Cardiac septum (tissue), 1 donor: ENCODE data around the gene SLC39A5. TPM values are rescaled to one million over a fixed set of nuclear protein-coding genes. Genes with fewer than 3 reads are reported as not detected.

Source experiments
- DNase-seq: peaks from one replicate; pipeline ENCODE4 v3.0.0-alpha.2; 2020; ENCODE audit warnings: low spot score
- intact Hi-C: fragments of 100-400 bp; cut with DNase I; formaldehyde crosslinking; loops from one replicate; pipeline ENCODE4 v1.14.0; 2022
- total RNA-seq: library from RNA; stranded (reverse); fragmentation: NEBNext Ultra II Directional; extraction: Animal tissue kit (Norgen Biotek cat#: 25700); gene quantifications from one replicate; pipeline ENCODE4 v1.2.1, GENCODE V29; 2021
- donor health status: DM: no; HTN: no; CAD: no.

The SLC39A5 gene
- total RNA-seq, 1 donor from 2014 or later = not detected

DNA sequence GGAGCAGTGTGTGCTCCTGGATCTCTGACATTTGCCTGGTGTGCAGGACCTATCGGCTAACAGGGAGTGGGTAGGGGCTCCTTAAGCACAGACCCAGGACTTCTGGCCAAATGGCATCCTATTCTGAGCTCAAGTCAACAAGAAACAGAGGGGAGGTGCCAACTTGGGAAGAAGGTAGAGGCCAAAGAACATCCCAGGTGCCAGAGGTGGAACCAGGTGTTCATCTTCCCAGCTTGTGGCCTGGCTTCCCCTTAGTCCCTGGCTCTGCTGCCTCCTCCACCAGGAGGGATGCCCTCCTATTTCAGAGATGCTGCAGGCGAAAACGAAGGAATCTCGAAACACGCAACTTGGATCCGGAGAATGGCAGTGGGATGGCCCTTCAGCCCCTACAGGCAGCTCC is 6.2 kb downstream of the SLC39A5 start:
- intact Hi-C loops = no loop called here
- DNase-seq = no peak

DNA sequence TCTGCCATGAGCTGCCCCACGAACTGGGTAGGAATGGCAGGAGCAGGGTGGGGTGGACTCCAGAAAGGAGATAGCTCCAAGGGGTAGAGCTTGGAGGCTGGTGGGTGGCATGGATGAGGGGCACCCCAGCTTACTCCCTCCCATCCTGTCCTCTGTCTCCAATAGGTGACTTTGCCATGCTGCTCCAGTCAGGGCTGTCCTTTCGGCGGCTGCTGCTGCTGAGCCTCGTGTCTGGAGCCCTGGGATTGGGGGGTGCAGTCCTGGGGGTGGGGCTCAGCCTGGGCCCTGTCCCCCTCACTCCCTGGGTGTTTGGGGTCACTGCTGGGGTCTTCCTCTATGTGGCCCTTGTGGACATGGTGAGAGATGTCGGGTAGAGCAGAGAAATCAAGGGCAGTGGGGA is 7.1 kb downstream of the SLC39A5 start:
- no peak for DNase-seq
- intact Hi-C loops = no loop called here

DNA sequence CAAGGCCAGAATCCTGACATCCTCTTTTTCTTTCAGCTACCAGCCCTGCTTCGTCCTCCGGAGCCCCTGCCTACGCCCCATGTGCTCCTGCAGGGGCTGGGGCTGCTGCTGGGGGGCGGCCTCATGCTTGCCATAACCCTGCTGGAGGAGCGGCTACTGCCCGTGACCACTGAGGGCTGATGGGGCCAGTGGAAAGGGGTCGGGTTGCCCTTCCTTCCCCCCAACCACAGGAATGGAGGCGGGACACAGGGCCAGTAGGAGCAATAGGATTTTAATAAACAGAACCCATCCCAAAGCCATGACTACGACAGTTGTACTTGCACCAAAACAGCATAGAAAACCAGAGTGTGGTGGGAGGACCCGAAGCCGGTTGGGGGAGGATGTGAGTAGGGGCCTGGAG is 7.7 kb downstream of the SLC39A5 start:
- no peak for DNase-seq
- intact Hi-C loops = no loop called here

DNA sequence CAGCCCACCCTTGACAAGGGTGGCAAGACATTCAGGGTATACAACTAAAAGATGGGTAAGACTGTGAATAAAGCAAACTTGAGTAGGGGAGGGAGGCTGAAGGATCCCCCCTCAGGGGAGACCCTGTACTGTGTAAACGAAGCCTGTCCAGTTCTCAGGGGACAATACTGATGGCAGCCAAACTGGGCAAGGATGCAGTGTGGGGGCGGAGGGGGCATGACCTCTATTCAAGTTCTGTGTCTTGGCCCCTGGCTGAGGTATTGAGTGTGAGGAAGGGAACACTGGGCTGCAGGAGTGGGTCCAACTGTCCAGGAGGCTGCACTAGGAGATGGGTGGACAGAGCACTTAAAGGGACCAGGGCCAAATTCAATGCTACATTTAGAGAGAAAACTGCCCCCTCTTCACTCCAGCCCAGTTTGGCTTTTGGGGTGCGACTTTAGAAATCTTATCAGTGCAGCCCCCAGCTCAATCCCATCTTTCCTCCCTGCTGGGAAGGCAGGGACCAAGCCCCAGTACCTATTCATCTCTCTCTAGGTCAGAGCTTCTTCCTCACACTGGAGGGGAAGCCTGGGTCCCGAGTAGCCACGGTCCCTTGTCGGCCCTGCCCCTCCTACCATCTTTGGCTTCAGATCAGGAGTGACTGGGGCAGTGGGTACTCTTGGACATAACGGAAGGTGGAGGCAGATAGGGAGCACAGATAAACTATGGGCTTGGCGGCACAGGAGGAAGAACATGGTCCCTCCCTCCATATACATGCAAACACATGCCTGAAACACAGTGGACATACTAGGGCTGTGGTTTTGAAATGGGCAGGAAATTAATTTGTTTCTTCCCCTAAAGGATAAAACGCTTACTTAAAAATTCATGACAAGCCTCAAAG is 11.8 kb downstream of the SLC39A5 start:
- no peak for DNase-seq
- intact Hi-C loops = no loop called here

DNA sequence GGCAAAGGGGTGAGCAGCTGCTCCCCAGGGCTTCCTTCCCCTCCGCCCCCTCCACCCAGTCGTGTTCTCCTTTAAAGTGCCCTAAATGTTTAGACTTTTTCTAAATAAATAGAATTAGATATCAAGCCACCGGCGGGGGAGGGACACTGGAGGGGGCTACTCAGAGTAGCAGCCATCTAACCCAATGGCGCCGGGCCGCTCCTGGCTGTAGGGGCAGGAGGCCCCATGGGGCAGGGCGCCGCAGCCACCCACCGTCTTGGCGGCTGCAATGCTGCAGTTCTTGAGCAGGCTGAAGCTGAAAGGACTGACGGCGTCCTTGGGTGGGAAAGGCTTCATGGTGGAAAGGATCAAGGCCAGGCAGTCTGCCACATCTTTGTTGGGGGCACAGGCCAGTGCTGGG is 13.1 kb downstream of the SLC39A5 start:
- DNase-seq = no peak
- intact Hi-C loops = no loop called here

DNA sequence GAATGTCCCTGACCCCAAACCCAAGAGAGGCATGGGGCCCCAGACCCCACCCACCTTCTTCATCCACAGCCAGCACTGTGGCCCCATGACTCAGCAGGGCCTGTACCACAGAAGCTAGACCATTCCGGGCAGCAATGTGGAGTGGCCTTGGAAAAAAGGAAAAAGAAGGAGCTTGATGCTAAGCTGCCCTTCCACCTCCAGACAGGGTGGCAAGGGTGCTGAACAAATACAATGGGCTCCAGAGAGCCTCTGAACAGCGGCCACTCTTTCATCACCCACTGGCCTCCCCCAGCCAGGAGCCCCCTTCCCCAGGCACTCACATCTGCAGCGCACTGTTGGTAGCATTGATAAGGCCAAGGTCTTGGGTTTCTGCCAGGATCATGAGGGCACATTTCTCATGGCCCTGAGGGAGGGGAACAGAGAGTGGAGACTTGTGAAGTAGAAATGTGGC is 13.9 kb downstream of the SLC39A5 start:
- no peak for DNase-seq
- intact Hi-C loops = no loop called here

DNA sequence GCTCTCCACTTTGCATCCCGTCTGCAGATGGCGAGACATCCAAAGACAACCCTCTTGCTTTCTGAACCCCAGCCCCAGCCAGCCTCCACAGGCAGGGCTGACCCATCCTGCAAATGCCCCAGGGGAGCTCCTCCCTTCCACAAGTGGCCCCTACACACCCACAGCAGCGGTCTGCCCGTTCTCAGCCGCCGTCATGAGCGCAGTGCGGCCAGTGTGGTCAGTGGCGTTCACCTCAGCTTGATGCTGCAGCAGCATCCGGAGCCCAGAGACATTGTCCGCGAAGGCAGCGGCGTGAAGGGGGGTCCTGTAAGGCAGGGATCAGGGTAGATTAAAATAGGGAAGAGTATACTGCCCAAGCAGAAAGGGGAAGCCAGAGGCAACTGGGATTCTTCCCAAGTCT is 14.6 kb downstream of the SLC39A5 start:
- intact Hi-C loops = no loop called here
- DNase-seq = no peak

DNA sequence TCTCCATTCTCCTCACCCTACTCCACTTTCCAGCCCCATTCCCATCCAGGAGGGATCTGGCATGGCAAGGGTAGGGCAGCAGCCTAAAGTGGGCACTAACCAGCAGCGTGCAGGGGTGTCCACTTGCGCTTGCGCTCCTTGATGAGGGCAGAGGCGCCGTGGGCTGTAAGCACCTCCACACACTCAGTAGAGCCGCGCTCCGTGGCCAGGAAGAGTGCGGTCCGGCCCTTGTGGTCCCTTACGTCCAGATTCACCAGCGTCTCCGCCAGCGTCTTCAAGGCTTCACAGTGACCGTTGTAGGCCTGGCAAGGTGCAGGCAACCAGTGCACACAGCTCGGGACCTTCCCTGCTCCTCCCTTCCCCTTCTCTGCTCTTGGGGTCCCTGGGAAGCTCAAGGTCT is 18.1 kb downstream of the SLC39A5 start:
- intact Hi-C loops = no loop called here
- DNase-seq = no peak

DNA sequence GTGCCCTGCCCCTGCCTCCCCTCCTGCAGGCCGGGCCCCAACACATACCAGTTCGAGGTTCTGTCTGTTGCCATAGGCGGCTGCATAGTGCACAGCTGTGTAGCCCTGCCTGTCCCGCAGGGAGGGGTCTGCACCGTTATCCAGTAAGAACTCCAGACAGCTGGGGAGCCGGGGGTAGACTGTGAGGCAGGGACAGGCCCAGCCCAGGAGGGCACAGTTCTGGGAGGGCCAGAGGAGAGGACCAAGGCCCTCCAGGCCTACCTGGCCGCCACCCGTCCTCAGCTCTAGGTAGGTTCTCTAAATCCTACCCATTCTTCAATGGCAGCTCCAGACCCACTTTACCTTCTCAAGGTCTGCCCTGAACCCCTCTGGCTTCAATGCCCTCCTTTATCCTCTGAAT is 18.9 kb downstream of the SLC39A5 start:
- no peak for DNase-seq

DNA sequence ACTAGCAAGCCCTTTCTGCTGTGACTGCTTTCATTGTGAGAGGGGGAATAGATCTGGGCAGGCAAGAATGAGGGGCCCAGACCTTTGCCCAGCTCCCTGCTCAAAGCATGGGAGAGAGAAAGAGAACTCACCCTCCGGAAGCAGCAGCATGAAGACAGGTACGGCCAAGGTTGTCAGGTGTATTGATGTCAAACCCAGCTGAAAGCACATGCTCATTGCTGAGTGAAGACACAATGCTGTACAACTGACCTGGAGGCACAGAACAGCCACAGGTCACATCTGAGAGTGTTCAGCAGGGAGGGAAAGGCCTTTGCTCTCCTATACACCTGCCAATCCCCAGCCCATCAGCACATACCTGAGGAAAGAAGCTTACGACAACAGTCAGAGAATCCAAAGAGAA is 22.8 kb downstream of the SLC39A5 start:
- intact Hi-C loops = no loop called here

More for the DNA sequence above, 18.9 kb downstream of the SLC39A5 start:
- intact Hi-C loops = no loop called here

DNA sequence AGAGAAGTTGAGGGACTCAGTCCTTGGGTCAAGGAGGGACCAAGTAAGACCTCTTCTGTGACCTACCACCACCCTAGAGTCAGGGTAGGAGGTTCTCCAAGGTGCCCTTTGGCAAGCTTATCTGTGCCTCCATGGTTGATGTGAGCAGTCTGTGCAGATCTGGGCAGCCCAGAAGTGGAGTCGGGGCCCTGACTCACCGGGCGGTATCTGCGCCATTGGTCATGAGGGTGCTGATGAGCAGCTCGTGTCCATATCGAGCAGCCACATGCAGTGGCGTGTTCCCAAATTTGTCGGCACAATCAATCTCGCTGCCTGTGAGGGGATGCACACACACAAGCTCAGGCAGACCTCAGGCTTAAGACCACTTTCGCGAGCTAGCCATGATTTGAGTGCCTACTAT is 23.2 kb downstream of the SLC39A5 start:
- intact Hi-C loops = no loop called here

More for the DNA sequence above, 22.8 kb downstream of the SLC39A5 start:
- no peak for DNase-seq

DNA sequence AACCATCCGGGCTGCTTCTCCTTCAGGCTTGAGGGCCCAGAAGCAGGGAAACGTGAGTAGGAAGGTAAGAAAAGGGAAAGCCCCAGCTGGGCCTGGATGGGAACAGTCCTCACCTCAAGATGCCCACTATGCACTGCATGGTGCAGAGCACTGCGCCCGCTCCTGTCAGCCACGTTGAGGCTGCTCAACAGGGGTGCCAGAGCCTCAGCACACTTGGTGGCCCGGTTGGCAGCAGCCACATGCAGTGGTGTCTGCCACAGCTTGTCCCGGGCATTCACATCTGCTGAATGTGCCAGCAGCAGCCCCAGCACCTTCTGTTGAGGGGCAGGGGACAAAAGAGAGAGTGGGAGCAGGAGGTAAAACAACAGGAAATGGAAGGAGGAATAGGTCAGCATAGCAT is 25.8 kb downstream of the SLC39A5 start:
- intact Hi-C loops = loop anchor here (5.0 kb wide), 2 partner anchors 33 to 133 kb away; partner anchors contain the start of genes NABP2 and RNF41
- DNase-seq = no peak

More for the DNA sequence above, 23.2 kb downstream of the SLC39A5 start:
- no peak for DNase-seq

DNA sequence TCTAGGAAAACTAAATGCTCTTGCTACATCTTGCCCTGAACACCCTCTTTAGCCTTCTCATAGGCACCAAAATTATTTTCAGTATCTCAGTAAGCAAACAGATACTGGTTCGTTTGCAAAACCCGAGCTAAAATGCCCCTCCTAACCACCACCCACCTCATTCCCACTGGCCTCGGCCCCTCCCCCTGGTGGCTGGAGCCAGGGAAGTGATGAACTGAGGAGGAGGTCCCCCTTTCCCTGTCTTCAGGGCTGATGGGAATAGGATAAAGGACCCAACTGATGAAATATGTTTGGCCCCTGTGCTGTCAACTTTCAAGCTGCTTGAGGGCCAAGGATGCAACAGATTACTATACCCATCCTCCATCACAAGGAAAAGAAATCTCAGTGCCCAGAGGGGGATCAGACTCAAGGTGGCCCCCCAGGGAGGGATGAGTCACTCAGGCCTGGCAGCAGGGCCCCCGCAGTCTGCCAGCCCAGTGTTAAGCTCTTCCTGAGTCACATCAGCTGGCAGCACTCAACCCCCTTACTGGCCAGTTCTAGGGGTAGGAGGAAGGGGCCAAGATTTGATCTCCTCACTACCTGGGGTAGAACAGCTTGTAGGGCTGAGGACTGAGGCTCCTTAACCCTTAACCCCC is 26.6 kb downstream of the SLC39A5 start:
- no peak for DNase-seq
- intact Hi-C loops = loop anchor here (5.0 kb wide), 2 partner anchors 34 to 134 kb away; partner anchors contain the start of genes NABP2 and RNF41

DNA sequence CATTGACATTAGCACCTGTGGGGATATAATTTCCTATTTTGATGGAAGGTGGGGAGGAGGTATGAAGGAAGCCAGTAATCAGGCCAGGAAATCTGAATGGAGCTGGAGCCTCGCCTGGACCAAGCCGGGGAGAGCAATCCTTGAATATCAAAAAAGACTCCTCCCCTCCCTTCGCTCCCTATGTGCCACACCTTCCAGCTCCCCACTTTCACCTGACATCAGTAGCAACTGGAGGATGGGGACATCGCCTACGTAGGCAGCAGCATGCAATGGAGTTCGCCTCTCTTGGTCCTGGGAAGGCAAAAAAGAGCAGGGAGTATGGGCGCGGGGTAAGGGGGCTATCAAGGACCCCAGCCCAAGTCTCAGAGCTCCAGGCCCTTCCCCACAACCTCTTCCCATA is 27.2 kb downstream of the SLC39A5 start:
- no peak for DNase-seq
- intact Hi-C loops = loop anchor here (5.0 kb wide), 2 partner anchors 35 to 135 kb away; partner anchors contain the start of genes NABP2 and RNF41

DNA sequence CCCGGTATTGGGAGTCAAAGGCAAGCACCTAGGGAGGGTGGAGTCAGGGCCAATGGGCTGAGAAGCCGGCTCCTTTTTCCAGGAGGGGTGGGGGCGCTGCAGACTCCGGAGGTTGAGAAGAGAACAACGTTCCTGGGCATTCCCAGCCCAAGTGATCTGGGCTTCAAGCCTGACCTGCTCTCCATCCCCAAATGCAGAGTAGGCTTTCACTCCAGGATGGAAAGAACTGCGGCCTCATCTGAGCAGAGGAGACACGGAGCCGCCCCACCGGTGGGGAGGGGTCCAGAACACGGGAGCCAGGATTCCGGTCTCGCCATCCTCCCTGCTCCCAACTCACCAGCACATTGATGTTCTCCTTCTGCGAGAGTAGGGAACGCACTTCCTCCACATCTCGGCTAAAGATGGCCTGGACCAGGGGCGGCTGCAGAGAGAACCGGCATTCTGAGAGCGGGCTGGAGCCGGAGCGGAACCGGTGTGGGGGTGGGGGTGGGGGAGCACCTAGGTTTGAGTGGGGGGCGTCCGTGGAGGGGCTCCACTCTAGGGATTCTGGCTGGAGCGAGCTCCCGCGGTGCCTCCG is 27.7 kb downstream of the SLC39A5 start:
- DNase-seq = no peak
- intact Hi-C loops = loop anchor here (5.0 kb wide), 2 partner anchors 35 to 135 kb away; partner anchors contain the start of genes NABP2 and RNF41

DNA sequence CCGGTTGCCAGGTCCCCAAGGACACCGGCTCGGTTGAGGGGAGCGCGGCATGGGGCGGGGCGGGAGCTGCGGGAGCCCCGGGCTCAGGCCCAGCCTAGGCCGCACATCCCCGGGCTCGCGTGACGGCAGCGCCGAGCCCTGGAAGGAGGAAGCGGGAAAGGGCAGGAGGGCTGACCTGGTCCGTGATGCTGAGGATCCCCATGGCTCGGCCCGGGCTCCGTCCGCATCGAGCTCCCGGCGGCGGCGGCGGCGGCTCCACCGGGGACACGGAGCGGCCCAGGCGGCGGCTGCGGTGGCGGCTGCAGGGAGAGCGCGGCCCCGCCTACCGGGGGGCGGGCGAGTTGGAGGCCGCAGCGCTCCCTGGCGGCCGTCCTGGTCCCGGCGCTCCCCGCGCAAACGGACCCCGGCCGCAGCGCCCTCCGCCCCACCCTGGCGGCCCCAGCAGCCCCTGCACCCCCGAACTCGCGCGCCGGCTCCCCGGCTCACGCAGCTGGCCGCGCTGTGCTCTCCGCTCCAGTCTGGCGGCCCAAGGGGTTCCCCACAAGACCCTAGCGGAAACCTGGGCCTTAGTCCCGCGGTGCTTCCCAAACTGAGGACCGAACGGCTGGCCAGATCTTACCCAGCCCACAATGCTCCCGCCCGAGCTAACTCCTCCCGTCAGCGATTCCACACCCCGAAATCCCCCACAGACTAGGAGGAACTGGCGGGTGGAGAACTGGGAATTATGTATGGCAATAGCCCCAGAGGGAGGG is 28.4 kb downstream of the SLC39A5 start, which contains the start of gene ANKRD52:
TSS of gene ANKRD52 (minus strand) at position 317 of the 752 bp plus-strand sequence. CDS start at position 202, 115 bp downstream.
- intact Hi-C loops = loop anchor here (5.0 kb wide), 2 partner anchors 36 to 136 kb away; partner anchors contain the start of genes NABP2 and RNF41
- peak; percentile 90 for DNase-seq

DNA sequence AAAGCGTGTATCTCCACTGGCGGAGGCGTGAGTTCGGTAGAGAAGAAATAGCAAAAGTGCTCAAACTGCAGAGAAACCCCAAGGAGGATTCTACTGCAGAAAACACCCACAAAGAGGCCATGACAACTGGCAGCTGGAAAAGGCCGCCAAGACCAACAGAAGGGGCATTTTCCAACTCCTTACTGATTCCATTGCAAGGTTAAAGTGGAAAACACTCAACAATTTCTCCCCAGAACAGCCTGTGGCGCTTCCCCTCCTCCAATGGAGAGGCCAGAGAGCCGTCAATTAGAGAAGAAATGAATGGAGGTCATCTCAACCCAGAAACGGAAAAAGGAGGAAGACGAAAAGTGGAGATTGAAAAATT is 29.0 kb downstream of the SLC39A5 start:
- intact Hi-C loops = loop anchor here (5.0 kb wide), 2 partner anchors 37 to 137 kb away; partner anchors contain the start of genes NABP2 and RNF41
- no peak for DNase-seq

DNA sequence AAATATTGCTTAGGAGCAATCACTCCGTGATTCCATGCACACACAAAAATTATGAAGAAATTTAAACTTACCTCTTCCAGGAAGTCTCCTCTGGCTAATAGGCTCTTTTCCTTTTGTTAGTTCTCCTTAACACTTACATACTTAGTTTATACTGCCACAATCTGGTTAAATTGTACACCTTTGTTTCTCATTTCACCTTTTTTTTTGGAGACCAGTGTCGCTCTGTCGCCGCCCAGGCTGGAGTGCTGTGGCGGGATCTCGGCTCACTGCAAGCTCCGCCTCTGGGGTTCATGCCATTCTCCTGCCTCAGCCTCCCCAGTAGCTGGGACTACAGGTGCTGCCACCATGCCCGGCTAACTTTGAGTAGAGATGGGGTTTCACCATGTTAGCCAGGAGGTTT is 30.5 kb downstream of the SLC39A5 start:
- intact Hi-C loops = no loop called here
- DNase-seq = no peak

DNA sequence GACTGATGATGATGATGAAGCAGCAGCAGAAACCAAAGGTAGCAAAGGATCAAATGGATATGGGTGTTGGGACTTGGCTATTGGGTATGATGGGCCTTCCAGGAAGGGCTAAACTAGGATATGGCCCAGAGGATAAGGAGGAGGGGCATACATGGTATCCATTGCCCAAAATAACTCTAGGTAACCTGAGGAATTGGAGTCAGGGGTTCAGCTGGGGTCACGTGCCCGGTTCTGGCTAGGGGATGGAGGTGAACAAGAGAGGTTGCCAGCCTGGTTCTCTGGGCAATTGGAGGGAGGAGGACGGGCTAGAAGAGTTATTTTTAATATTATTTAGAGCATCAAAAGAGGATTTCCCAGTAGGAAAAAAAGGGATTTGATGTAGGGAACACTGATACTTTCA is 31.1 kb downstream of the SLC39A5 start:
- intact Hi-C loops = no loop called here
- DNase-seq = no peak
